Chondrocyte (in vitro differentiated cells): ENCODE measurements around the gene RPL23. TPM values are rescaled to one million over a fixed set of nuclear protein-coding genes. Genes with fewer than 3 reads are reported as not detected.
A peak's percentile ranks its signal among the peaks of the same experiment; 100 is the strongest.

Source experiments
- DNase-seq: peaks from one replicate; pipeline ENCODE4 v3.0.0; 2021; ENCODE audit warnings: mixed read lengths, low spot score
- H3K27ac Mint-ChIP-seq: one replicate; pipeline ENCODE4 v1.8.0; 2021; ENCODE audit warnings: mild to moderate bottlenecking, moderate library complexity, mixed read lengths; ENCODE audit not compliant: unreplicated experiment
- H3K27me3 Mint-ChIP-seq: 2 replicates; pipeline ENCODE4 v1.8.0; 2021; ENCODE audit warnings: low read depth, mixed read lengths
- H3K36me3 Mint-ChIP-seq: 2 replicates; pipeline ENCODE4 v1.8.0; 2021; ENCODE audit warnings: low read depth, mixed read lengths
- H3K4me1 Mint-ChIP-seq: 2 replicates; pipeline ENCODE4 v1.8.0; 2021; ENCODE audit warnings: low read depth, mild to moderate bottlenecking, mixed read lengths
- H3K4me3 Mint-ChIP-seq: one replicate; pipeline ENCODE4 v1.8.0; 2021; ENCODE audit warnings: mild to moderate bottlenecking, moderate library complexity, mixed read lengths; ENCODE audit not compliant: unreplicated experiment
- H3K9me3 Mint-ChIP-seq: 2 replicates; pipeline ENCODE4 v1.8.0; 2021; ENCODE audit warnings: low read depth, mixed read lengths
- CTCF ChIP-seq: fragments of 200-600 bp; sonication (generic); IDR thresholded peaks from 2 replicates; pipeline ENCODE4 v1.5.0; 2021; ENCODE audit warnings: antibody characterized with exemption, mild to moderate bottlenecking, moderate library complexity
- long read RNA-seq: library from polyadenylated mRNA; stranded (forward); transcript quantifications from one replicate; pipeline ENCODE4 v2.0.0, GENCODE V29; 2021
- total RNA-seq: library from RNA; stranded (reverse); gene quantifications from 3 replicates; pipeline ENCODE4 v1.2.1, GENCODE V29; 2021

RPL23 gene
- 916 to 959 TPM (median 937 TPM) in 3 replicates for total RNA-seq
- long read RNA-seq, transcript RPL23-206 (5 exons, 2,821 nt): major isoform, 115 of 263 reads
- long read RNA-seq, partial matches to known transcripts: 144 of 263 reads
- long read RNA-seq, other reads (novel, unspliced or antisense): 1 of 263 reads

DNA sequence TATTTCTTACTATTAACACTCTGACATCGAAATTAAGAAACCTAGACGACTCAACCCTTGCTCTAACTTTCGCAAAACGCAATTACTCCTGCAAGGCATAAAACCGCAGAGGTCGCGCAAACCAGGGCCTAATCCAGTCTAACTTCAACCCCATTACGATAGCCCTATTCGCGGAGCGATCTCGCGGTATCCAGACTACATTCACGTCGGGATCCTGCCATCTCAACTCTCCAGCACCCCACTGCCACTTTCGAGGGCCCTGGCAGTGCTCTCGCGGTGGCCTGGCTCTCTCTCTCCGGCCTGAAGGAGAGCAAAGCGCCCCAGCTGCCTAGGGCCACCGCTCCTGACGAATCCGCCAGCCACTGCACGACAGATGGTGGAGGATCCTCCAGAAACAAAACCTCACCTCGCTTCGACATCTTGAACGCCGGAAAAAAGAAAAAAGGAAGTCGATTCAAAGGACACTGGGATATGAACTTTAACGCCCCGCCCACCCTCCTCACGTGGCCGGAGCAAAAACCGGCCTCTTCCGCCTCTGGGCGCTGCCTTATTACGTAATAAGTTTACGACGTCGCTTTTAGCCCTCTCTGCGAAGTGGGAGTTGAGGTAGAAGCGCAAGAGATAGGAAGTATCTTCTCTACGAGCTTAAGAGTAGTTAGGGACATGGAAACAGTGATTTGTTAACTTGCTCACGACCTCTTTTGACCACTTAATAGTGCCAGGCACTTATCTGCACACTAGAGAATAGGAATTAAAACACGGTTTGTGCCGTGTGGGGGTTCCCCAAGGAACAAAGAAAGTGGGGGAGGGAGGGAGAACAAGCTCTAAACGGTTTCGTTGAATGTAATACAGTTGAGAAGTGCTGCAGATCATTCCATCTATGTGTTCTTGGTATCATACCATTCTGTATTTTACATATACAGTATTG is at the start of gene RPL23:
RPL23 (minus strand) TSS at position 430 of the 928 bp plus-strand sequence; CDS start at position 419, 11 bp downstream.
- DNase-seq: no peak
- Mint-ChIP-seq H3K4me1 (peaks cover 41% of the 10 kb centered on the region), H3K27me3 (no peaks in the 10 kb centered on the region), H3K36me3 (peaks cover 37% of the 10 kb centered on the region), H3K4me3 (peak within 1 kb of the TSS; percentile 98), H3K9me3 (no peaks in the 10 kb centered on the region), H3K27ac (peak within 1 kb of the TSS; percentile 100)
- TF ChIP-seq CTCF: no peak

DNA sequence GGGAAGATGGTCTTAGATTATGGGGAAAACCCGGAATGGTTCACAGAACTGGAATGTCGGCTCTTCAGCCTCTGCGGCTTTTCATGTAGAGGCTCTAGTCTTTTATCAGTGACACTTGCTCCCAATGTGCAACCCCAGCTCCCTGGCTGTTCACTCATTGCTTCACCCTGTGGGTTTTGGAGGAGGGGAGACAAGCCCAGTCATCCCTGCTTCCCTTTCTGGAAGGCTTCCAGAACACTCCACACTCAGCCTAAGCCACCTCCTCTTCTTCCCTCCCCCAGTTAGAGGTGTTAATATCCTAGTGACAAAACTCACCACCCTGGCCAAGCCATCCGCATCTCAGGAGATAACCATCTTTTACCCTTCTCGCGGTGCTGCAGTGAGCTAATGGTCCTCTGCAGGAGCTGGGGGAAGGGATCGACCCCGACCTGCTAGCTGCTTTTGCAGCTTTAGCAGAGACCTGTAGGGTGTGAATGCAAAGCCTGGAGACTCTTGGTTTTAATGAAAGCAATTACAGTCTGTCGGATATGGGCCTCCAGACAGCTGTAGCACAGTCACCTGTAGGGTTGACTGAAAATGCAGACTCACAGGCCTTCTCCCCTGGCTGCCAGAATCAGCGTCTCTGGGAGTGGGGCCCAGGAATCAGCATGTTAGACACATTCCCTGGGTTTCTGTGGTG is 47.6 kb upstream of the RPL23 start:
- no peak for DNase-seq
- TF ChIP-seq CTCF: no peak
- Mint-ChIP-seq H3K9me3 (no peaks in the 10 kb centered on the region), H3K4me3 (no peak overlapping the region), H3K27ac (peak overlapping the region; percentile 85), H3K27me3 (no peaks in the 10 kb centered on the region), H3K4me1 (peaks cover 58% of the 10 kb centered on the region), H3K36me3 (peaks cover 36% of the 10 kb centered on the region)

GRCh38 chr17:38899421-38899820 is 45.9 kb upstream of the RPL23 start:
- DNase-seq: no peak
- H3K27ac Mint-ChIP-seq: peak overlapping the region; percentile 75
- H3K4me3 Mint-ChIP-seq: no peak overlapping the region
- H3K27me3 Mint-ChIP-seq: no peaks in the 10 kb centered on the region
- H3K9me3 Mint-ChIP-seq: no peaks in the 10 kb centered on the region
- H3K36me3 Mint-ChIP-seq: peaks cover 31% of the 10 kb centered on the region
- TF ChIP-seq CTCF: no peak
- H3K4me1 Mint-ChIP-seq: peaks cover 61% of the 10 kb centered on the region

GRCh38 chr17:38898812-38899348 is 45.4 kb upstream of the RPL23 start:
- Mint-ChIP-seq H3K27ac (peak overlapping the region; percentile 94), H3K4me3 (no peak overlapping the region), H3K36me3 (peaks cover 33% of the 10 kb centered on the region), H3K4me1 (peaks cover 67% of the 10 kb centered on the region), H3K27me3 (no peaks in the 10 kb centered on the region), H3K9me3 (no peaks in the 10 kb centered on the region)
- TF ChIP-seq CTCF: no peak
- DNase-seq: peak; percentile 75

DNA sequence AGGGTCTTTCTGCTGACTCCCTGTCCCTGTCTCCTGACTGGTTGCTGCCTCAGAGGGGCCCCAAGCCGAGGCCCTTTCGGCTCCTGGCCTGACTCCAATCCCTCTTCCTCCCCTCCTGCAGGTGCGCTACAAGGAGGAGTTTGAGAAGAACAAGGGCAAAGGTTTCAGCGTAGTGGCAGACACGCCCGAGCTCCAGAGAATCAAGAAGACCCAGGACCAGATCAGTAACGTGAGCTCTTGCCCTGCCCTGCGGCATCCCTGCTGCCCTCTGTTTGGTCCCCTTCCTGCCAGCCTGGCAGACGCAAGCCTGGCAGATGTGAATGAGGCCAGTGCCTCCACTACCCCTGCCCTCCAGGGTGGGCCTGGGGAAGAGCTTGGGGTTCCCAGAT is 44.8 kb upstream of the RPL23 start:
- H3K4me3 Mint-ChIP-seq: no peak overlapping the region
- peaks cover 30% of the 10 kb centered on the region for H3K36me3 Mint-ChIP-seq
- peak; percentile 81 for DNase-seq
- peak overlapping the region; percentile 94 for H3K27ac Mint-ChIP-seq
- H3K4me1 Mint-ChIP-seq: peaks cover 73% of the 10 kb centered on the region
- no peak for TF ChIP-seq CTCF
- H3K9me3 Mint-ChIP-seq: no peaks in the 10 kb centered on the region
- no peaks in the 10 kb centered on the region for H3K27me3 Mint-ChIP-seq
